ENCODE results near the gene FBXO44.

Gene FBXO44

DNA sequence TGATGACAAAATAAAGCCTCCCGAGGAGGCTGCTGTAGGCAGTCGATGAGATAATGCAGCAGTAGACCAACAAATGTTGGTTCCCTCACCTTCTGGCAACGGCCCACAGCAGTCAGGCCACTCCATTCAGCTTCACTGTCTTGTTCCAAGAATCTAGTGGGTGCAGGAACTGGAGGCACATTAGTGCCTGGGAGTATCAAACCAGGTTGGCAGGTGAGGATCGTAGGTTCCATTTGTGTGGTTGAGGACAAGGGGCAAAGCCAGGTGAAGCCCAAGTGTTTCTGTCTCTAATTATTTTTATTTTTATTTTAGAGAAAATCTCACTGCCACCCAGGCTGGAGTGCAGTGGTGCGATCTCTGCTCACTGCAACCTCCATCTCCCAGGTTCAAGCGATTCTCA is 13.7 kb upstream of the FBXO44 start:
- DNase-seq, result no peak

DNA sequence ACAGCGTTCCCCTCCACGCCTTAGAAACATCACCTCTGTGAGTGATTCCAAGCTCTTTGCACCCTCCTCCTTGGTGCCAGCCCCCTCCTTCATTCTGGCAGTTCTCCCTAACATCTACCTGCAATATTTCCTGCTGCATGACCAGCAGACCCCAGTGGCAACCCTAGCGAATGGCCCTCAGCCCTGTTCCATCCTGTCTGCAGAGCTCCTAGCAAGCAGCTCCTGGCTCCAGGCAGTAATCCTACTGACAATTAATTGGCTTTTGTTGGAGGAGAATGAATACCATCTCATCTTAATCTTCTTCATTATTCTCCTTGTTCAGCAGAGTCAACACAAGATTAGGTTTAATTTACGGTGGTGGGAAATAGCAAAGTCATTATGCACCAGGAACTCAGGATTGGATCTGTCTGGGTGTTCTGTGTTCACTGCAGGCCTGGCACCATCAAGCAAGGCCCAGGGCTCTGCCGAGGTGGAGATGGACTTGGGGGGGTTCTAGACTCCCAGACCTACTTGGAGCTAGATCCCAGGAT is 12.8 kb upstream of the FBXO44 start:
- DNase-seq, result no peak

DNA sequence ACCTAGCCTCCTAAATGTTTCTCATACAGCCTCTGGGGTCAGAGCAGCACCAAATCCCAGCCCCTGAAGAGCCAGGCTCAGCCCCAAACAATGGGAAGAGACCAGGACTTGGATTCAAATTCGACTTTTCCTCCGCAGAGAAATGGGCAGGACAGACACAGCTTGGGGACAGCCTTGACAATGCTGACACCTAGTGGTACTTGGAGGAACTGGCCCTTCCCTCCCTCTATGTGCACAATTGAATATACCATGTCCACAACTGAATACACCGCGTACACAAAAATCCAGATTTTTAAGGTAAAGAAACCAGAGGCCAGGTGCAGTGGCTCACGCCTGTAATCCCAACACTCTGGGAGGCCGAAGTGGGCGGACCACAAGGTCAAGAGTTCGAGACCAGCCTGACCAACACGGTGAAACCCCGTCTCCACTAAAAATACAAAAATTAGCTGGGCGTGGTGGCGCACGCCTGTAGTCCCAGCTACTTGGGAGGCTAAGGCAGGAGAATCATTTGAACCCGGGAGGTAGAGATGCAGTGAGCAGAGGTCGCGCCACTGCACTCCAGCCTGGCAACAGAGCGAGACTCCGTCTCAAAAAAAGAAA is 12.2 kb upstream of the FBXO44 start:
- peak; percentile 99 for DNase-seq

GRCh38 chr1:11643782-11644181 is 10.9 kb upstream of the FBXO44 start:
- DNase-seq, result no peak

GRCh38 chr1:11645270-11645669 is 9.4 kb upstream of the FBXO44 start:
- no peak for DNase-seq

DNA sequence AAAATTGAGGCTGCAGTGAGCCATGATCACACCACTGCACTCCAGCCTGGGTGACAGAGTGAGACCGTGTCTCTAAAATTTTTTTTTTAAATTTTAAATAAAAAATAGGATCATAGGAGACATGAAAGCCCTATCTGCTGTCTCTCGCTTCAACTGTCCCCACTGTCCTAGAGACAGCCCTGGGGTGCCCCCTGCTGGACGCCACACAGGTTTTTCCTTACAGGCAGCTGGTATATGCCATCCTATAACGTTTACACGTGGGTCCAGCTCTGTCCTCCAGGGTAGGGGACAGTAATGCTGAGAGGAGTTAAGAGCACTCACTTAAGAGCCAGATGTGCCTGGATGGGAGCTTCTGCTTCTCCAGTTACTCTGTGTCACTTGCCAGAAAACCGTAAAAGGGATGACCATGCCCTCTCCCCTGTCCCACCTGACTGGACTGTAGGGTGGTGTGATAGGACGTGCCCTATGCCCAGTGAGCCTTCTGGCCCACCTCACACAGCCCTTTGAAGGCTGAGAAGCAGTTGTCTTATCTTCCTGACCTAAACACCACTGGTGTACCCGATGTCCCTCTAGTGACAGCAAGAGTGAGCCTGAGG is 8.9 kb upstream of the FBXO44 start:
- peak; percentile 98 for DNase-seq

- no peak for DNase-seq
Observed at GRCh38 chr1:11646317-11646716, 8.4 kb upstream of the FBXO44 start.

DNA sequence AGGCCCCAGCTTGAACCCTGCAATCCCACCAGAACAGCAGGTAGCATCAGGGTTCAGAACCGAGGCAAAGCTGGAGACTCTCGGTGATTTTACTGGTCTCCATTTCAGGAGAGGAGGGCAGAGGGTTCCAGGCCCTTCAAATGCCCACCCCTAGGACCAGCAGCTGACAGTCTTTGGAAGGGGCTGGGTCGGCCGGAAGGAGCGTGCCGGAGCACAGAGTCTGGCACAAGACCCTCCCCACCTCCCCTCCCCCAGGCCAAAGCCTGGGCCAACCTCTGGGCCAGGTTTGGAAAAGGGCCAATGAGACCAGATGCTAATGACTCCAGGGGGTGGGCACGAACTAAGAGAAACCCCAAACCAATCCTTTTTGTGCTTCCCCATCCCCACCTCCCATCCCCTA is 7.3 kb upstream of the FBXO44 start:
- DNase-seq, result no peak

GRCh38 chr1:11648039-11648438 is 6.6 kb upstream of the FBXO44 start:
- DNase-seq, result no peak

GRCh38 chr1:11648732-11649158 is 5.9 kb upstream of the FBXO44 start:
- no peak for DNase-seq

DNA sequence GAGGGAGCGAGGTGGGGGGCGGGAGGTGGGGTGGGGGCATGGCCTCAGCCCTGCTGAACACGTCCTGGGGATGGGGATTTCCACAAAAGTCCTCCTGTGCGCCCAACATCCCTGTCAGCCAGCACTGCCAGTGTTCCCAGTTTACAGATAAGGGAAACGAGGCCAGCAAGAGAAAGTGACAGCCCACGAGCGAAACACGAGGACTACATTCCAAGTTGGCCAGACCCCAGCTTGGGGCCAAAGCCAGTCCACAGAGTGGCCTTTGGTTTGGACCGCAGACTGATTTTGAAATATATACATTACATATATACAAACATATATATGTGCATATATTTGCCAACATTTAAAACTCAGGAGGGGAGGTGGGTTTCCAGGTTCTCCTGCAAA is 5.4 kb upstream of the FBXO44 start:
- DNase-seq, result no peak

- DNase-seq, result no peak
Observed at GRCh38 chr1:11649624-11650330, 4.9 kb upstream of the FBXO44 start.

DNA sequence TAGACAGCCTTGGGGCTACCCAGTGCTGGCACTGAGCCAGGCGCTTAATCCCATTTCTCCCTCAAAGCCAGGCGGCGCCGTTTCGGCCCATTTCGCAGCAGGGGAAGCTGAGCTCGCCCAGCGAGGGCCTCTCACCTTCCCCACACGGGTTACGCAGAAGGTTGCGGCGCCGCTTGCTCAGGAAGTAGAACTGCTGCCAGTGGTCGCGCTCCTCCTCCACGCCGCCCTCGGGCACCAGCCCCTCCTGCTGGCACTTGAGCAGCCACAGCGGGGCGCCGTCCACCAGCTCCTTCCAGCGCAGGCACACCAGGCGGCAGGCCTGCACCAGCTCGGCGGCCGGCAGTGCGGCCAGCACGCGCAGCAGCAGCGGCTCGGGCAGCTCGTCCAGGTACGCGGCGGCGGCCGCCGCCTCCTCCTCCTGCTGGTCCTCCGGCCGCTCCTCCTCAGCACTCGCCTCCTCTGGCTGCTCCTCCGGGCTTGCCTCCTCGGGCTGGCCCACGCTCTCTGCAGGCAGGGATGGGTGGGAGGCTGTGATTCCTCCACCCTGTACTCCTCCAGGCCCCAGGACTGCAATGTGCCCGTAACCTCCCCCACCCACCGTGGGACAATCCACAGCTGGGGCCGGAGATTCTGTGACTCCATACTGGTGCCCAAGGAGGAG is 4.2 kb upstream of the FBXO44 start:
- DNase-seq, result peak; percentile 95

DNA sequence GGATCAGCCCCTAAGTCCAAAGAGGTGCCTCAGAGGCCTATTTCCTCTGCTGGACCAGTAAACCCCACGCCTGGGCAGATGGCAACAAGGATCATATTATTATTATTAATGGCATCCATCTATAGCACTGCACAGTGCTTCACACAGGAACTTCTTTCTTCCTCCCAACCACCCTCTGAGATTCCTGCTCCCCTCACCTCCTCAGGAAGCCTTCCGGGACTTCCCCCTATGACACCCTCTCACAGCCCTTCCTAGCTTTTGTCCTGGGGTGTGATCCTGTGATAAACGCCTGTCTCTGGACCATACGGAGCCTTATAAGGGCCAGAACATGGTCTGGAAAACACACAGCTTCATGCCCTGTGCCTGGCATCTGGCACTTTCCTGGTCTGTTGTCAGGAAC is 3.7 kb upstream of the FBXO44 start:
- no peak for DNase-seq

GRCh38 chr1:11652203-11652780 is 2.4 kb upstream of the FBXO44 start:
- DNase-seq, result no peak

GRCh38 chr1:11653101-11653860 is 1.4 kb upstream of the FBXO44 start:
- no peak for DNase-seq

DNA sequence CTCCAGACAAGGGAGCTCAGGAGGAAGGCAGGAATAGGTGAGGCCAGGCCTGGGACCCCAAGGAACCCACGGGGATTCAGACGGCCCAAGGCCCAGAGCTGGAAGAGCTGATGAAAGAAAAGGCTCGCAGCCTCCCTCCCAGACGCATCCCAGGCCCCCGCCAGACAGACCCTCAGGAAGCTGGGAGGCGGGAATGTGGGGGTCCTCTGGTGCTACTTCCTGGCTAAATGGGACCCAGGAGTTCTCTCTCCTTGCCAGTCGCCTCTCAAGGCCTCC is 878 bp upstream of the FBXO44 start:
- DNase-seq, result no peak

GRCh38 chr1:11654939-11655808 is 497 bp downstream of the FBXO44 start:
- no peak for DNase-seq

DNA sequence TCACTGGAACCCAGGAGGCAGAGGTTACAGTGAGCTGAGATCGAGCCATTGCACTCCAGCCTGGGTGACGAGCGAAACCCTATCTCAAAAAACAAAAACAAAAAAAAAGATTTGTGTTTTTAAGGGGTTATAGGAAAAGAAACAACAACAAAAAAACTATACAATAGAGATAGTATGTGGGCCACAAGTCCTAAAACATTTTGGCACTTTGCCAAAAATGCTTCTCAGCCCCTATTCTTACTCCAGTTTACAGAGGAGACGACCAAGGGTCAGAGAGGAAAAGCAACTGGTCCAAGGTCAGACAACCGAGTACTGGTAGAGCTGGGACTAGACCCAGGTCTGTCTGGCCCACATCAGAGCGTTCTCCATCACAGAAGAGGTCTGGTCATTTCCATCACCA is 3.0 kb downstream of the FBXO44 start:
- DNase-seq, result no peak

DNA sequence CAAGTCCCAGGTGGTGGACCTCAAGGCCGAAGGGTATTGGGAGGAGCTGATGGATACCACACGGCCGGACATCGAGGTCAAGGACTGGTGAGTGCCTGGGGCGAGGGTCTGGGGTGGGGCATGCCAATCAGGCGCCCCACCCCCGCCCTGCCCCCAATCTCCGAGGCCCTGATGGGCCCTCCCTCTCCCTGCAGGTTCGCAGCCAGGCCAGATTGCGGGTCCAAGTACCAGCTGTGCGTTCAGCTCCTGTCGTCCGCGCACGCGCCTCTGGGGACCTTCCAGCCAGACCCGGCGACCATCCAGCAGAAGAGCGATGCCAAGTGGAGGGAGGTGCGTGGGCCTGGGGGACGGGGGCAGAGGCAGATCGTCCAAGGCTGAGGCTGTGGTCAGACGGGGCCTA is 3.9 kb downstream of the FBXO44 start:
- no peak for DNase-seq

DNA sequence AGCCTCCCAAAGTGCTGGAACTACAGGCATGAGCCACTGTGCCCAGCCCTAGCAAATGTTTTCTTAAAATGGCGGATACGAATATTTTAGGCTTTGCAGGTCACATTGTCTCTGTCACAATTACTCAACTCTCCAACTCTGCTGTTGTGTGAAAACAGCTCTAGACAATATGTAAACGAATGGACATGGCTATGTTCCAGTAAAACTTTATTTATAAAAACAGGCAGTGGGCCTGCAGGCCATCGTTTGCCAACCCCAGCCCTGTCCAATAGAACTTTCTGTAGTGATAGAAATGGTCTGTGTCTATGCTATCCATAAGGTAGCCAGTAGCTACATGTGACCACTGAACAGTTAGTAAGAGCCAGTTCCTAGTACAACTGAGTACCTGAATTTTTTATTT is 5.1 kb downstream of the FBXO44 start:
- DNase-seq, result no peak

- no peak for DNase-seq
Observed at GRCh38 chr1:11661103-11661502, 6.4 kb downstream of the FBXO44 start.

Data from NCI-H510A treated with DMSO at 0.1 percent for 48 hours (cell line).